Pons (tissue), 1 donor: ENCODE results near the gene PLPPR2.
A peak's percentile ranks its signal among the peaks of the same experiment; 100 is the strongest.
"Not testable (repeated sequence)": the region's sequence is repeated elsewhere in the genome, so short reads cannot be mapped to it uniquely, and the experiment has no call there.

Experiments used
- DNase-seq: peaks from one replicate; pipeline ENCODE4 v3.0.0-alpha.2; 2016; ENCODE audit warnings: low spot score

PLPPR2 gene

GRCh38 chr19:11355160-11356073 is at the start of gene PLPPR2:
Gene PLPPR2 (plus strand): TSS chr19:11355432. CDS start chr19:11357674, 2,242 bp downstream.
- peak; percentile 85 for DNase-seq

GRCh38 chr19:11306337-11306736 is 48.9 kb upstream of the PLPPR2 start:
- no peak for DNase-seq

DNA sequence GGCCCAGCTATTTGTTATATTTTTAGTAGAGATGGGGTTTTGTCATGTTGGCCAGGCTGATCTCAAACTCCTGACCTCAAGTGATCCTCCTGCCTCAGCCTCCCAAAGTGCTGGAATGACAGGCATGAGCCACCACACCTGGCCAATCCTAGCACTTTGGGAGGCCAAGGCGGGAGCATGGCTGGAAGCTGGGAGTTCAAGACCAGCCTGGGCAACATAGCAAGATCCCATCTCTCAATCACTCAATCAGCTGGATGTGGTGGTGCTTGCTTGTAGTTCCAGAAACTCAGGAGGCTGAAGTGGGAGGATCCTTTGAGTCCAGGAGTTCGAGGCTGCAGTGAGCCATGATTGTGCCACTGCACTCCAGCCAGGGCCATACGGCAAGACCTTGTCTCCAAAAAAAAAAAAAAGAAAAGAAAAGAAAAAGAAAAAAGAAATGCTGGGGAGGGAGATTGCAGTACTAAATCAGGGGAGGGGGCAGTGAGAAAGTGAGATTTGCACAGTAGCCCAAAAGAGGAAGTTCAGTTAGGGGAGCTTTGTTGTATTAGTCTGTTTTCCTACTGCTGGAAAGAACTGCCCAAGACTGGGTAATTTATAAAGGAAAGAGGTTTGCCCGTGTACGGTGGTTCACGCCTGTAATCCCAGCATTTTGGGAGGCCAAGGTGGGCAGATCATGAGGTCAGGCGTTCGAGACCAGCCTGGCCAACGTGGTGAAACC is 34.8 kb upstream of the PLPPR2 start:
- DNase-seq, result not testable (repeated sequence)

- DNase-seq, result no peak
These were observed 33.8 kb upstream of the PLPPR2 start for GRCh38 chr19:11321191-11322126.

- DNase-seq, result no peak
These were observed 32.8 kb upstream of the PLPPR2 start for GRCh38 chr19:11322269-11323024.

DNA sequence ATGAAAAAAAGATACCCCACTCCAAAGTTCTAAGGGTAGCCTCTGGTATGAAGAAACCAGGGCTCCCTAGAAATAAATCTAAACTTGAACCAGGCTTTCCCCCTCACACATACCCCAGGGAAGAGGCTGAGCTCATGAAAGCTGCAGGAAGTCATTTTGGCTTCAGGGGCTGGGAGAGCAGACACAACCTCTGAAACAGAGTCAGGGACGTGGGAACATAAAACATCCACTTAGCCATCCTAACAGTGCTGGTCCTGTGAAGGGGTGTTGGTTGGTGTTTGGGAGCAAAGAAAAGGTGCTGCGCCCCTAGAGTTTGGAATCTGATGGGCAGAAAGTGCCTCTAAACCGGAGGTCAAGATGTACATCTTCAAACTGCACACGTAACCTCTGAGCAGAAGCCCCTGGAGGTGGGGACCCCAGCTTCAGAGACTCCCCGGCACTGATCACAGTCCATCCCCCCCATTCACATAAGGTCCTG is 31.6 kb upstream of the PLPPR2 start:
- no peak for DNase-seq

DNA sequence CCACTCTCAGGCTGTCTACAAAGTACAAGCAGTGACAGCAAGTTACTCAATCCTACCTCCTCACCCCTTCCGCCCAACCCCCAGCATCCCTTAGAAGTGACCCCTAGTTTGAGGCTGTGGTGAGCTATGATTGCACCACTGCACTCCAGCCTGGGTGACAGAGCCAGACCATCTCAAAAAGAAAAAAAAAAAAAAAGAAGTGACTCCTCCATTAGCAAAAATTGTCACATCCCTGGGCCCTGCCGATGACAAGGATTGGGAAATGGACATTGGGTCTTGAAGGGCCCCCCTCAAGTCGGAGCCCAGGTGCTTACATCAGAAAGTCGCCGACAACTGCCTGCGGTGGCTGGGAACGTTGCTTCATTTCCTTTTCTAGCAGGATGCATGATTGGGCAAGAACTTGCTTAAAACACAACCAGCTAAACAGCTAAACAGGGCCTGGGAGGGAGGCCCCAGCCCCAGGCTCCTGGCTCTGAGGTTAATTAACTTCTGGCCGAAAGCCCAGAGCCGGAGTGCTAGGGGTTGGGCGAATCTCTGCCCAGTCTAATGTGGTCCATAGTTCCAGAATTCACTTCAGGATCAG is 31.1 kb upstream of the PLPPR2 start:
- peak; percentile 78 for DNase-seq

- no peak for DNase-seq
These were observed 30.4 kb upstream of the PLPPR2 start for GRCh38 chr19:11324748-11325389.

GRCh38 chr19:11325544-11325943 is 29.7 kb upstream of the PLPPR2 start:
- DNase-seq, result no peak

GRCh38 chr19:11330127-11330526 is 25.1 kb upstream of the PLPPR2 start:
- no peak for DNase-seq

DNA sequence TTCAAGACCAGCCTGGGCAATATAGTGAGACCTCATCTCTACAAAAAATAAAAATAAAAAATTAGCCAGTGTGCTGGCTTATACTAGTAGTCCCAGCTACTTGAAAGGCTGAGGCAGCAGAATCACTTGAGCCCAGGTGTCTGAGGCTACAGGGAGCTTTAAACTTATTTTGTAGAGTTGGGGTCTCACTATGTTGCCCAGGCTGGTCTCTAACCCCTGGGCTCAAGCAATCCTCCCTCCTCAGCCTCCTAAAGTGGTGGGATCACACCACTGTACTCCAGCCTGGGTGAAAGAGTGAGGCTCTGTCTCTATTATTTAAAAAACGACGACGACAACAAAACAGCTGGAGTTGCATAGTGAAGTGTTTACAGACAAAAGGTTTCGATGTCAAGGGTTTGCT is 23.7 kb upstream of the PLPPR2 start:
- no peak for DNase-seq

- DNase-seq, result no peak
These were observed 22.4 kb upstream of the PLPPR2 start for GRCh38 chr19:11332822-11333221.

DNA sequence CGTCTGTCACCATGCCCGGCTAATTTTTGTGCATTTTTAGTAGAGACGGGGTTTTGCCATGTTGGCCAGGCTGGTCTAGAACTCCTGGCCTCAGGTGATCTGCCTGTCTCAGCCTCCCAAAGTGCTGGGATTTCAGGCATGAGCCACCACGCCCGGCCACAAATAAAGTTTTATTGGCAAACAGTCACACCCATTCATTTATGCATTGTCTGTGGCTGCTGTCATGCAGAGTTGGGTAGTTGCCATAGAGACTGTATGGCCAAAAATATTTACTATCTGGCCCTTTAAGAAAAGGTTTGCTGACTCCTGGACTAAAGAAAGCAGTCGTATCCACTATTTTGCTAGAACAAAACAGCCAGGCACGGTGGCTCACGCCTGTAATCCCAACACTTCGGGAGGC is 21.4 kb upstream of the PLPPR2 start:
- not testable (repeated sequence) for DNase-seq

DNA sequence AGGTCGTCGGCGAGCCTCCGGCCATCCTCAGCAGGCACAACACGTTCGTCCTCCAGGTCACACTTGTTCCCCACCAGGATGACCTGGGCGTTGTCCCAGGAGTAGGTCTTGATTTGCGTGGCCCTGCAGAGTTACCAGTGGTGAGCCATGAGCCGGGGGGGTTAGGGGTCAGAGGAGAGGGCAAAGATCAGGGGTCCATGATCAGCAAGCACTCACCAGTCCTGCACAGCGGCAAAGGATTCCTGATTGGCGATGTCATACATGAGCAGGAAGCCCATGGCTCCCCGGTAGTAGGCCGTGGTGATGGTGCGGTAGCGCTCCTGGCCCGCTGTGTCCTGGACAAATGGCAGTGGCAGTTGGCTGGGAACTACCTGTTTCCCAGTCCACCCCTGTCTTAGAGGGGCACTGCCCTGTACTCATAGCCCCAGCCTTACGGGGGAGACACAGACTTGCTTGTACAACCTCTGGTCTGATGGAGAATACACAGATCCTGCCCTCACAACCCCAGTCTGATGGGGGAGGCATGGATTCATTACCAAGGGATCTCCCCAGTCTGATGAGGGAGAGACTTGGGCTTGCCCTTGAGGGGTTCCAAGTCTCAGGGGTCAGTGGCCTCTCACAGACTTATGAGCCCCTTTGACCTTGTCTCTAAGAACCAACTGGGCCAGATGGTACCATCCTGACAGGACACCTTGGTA is 19.6 kb upstream of the PLPPR2 start:
- no peak for DNase-seq

DNA sequence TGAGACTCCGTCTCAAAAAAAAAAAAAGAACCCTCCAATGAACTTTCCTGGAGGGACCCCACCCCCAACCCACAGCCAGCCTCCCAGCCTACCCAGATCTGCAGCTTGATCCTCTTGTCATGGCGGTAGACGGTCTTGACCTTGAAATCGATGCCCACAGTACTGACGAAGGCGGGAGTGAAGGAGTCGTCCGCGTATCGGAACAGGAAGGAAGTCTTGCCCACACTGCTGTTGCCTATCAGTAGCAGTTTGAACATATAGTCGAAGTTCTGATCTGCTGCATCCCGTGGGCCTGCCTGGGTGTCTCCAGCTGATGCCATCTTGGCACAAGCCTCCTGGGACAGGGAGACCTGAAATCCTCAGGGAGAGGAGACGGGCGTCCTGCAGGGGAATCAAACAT is 18.2 kb upstream of the PLPPR2 start:
- DNase-seq, result no peak

GRCh38 chr19:11338121-11338520 is 17.1 kb upstream of the PLPPR2 start:
- DNase-seq, result no peak

GRCh38 chr19:11338569-11339253 is 16.5 kb upstream of the PLPPR2 start:
- no peak for DNase-seq

GRCh38 chr19:11339254-11340098 is 15.8 kb upstream of the PLPPR2 start, which contains the start of gene RAB3D:
Gene RAB3D (minus strand): TSS chr19:11339657. CDS start chr19:11337399, 2,258 bp downstream.
- DNase-seq, result peak; percentile 67
